DMS114 treated with DMSO at 0.1 percent for 48 hours (cell line): ENCODE data around the gene MGAT3.

ENCODE experiments used
- DNase-seq: peaks from one replicate; lab custom pipeline; 2025; ENCODE audit not compliant: unreplicated experiment; lab: John Stamatoyannopoulos, UW

MGAT3 gene

GRCh38 chr22:39525658-39525975 lies 68.8 kb downstream of the MGAT3 start:
- DNase-seq: no peak

GRCh38 chr22:39526736-39527171 lies 69.9 kb downstream of the MGAT3 start:
- DNase-seq: no peak

GRCh38 chr22:39527481-39527961 lies 70.7 kb downstream of the MGAT3 start:
- no peak for DNase-seq

GRCh38 chr22:39528080-39528661 lies 71.4 kb downstream of the MGAT3 start:
- DNase-seq: no peak

- peak; percentile 76 for DNase-seq
Observed at GRCh38 chr22:39528681-39529486, 72.1 kb downstream of the MGAT3 start.

- no peak for DNase-seq
Observed at GRCh38 chr22:39529487-39529851, 72.7 kb downstream of the MGAT3 start.

- no peak for DNase-seq
Observed at GRCh38 chr22:39530116-39530515, 73.3 kb downstream of the MGAT3 start.

- DNase-seq: peak; percentile 61
Observed at GRCh38 chr22:39530692-39531331, 74.0 kb downstream of the MGAT3 start.

- peak; percentile 99 for DNase-seq
Observed at GRCh38 chr22:39532215-39533073, 75.6 kb downstream of the MGAT3 start, which contains the start of gene RPS19BP1. Gene RPS19BP1 (minus strand): TSS chr22:39532748. CDS start chr22:39532738, 10 bp downstream.

- no peak for DNase-seq
Observed at GRCh38 chr22:39534092-39534506, 77.3 kb downstream of the MGAT3 start.

GRCh38 chr22:39534591-39535356 lies 78.0 kb downstream of the MGAT3 start:
- peak; percentile 40 for DNase-seq

- DNase-seq: no peak
Observed at GRCh38 chr22:39535357-39535725, 78.5 kb downstream of the MGAT3 start.

- DNase-seq: no peak
Observed at GRCh38 chr22:39535831-39536449, 79.1 kb downstream of the MGAT3 start.

GRCh38 chr22:39536711-39537110 lies 79.9 kb downstream of the MGAT3 start:
- no peak for DNase-seq

- DNase-seq: no peak
Observed at GRCh38 chr22:39537975-39538374, 81.2 kb downstream of the MGAT3 start.
